Measurements from ENCODE around the gene SECTM1.

The SECTM1 gene

GRCh38 chr17:82328141-82328993, 5.2 kb downstream of the SECTM1 start:
- DNase-seq (ENCODE audit: low read depth): no peak

- no peak for DNase-seq (ENCODE audit: low read depth)
These were observed 5.8 kb downstream of the SECTM1 start for GRCh38 chr17:82327757-82328140.

DNA sequence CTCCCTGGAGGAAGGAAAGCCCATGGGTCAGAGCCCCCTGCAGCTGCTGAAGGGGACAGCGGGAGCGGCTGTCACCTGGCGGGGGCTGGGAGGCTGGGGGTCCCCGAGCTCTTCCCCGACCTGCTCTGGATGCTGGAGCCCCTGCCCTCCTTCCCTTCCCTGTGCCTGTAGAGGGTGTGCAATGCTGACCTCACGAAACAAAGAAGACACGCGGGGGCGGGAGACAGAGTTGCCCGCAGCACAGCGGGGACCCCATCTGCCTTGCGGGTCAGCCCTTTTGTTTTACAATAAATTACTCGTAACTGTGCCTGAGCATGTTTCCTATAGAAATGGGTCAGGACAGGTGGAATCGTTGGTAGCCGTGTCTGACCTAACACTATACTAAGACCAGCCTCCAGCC, 6.3 kb downstream of the SECTM1 start:
- DNase-seq (ENCODE audit: low read depth): no peak

DNA sequence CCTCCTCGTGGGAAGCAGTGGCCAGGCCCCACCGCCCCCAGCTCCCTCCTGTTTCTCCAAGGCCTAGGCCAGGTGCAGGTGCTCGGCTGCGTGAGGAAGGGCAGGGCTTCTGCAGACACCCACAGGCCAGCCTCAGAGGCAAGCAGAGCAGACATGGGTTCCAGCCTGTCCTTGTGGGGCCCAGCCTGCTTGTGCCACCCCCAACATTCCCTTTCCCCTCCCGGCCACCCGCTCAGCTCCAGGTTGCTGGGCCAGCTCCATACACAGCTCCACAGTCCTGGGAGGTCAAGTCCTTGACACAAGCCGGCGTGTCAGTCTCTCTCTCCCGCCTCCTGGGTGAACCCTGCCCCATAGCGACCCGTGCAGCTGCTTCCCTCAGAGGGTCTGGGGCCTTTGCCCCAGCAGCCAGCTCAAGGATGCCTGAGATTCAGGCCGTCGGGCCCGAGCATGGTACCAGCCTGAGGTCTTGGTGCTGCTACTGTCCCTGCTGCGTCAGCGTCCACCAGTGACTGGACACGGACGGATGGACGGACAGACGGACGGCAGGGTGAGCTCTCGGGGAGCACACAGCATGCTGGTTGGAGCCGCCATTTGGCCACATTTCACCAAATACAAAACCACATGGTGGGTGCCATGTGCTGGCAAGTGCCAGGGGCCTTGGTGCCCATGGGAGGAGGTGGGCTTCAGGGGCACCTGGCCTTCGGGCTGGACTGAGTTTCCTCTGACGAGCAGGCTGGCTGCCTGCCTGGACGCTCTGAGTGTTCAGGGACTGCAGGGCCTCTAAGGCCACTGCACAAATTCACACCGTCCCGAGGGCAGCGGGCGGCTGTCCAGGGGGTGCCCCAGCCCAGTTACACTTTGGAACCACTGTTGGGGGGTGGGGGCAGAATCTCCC, 8.0 kb downstream of the SECTM1 start:
- DNase-seq (ENCODE audit: low read depth): no peak

- no peak for DNase-seq (ENCODE audit: low read depth)
These were observed 8.8 kb downstream of the SECTM1 start for GRCh38 chr17:82324566-82325285.

GRCh38 chr17:82323514-82324234, 9.9 kb downstream of the SECTM1 start:
- no peak for DNase-seq (ENCODE audit: low read depth)

DNA sequence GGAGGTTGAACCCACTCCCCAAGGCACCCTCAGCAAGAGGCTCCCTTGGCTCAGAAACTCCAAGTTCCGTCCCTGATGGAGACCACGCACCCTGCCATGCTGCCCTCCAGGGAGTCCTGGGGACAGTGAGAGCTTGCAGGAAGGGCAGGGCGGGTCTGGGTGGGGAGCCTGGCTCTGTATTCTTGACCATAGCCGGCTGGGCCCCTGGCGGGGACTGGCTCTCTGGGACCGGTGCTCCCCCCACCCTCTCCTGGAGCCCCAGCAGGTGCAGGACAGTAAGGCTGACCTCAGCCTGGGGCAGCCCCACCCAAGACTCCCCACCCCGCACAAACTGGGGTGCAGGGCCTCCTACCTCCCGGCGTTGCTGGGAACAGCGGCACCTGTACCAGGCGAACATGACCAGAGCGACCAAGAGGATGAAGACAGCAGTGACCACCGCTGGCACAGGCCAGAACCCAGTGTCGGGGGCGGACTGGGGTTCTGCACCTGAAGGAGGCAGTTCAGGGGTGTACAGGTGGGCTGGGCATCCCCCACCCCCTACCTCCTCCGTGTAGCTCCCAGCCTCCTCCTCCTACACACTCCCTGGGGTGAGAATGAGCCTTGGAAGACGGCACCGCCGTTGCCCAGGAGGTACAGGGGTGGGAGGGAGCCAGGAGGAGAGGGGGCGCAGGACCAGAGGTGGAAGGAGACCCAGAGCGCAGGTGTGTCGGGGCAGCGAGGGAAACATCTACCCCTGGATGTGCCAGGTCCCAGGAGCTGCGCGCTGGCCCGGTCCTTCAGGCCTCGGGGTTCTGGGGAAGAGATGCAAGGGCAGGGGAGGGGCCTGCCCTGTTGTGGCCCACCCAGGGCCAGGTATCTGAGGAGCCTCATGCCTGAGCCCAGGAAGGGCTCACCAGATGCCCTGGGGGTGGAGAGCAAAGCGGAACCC, 10.8 kb downstream of the SECTM1 start:
- no peak for DNase-seq (ENCODE audit: low read depth)

- DNase-seq (ENCODE audit: low read depth): no peak
These were observed 11.6 kb downstream of the SECTM1 start for GRCh38 chr17:82321947-82322466.

GRCh38 chr17:82320956-82321927, 12.3 kb downstream of the SECTM1 start:
- DNase-seq (ENCODE audit: low read depth): no peak

- no peak for DNase-seq (ENCODE audit: low read depth)
These were observed 13.3 kb downstream of the SECTM1 start for GRCh38 chr17:82320140-82320840.

DNA sequence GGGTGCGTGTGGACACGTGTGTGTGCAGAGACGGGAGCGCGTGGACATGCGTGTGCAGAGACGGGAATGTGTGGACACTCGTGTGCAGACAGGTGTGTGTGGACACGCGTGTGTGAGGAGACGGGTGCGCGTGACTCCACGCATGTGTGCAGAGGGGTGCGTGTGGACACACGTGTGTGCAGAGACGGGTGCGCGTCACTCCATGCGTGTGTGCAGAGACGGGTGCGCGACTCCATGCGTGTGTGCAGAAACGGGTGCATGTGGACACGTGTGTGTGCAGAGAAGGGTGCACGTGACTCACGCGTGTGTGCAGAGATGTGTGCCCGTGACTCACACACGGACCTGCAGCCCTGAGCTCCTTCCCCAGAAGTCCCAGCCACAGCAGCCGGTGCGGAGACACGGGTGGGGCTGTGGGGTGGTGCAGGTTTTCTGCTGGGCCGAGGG, 13.9 kb downstream of the SECTM1 start:
- no peak for DNase-seq (ENCODE audit: low read depth)

DNA sequence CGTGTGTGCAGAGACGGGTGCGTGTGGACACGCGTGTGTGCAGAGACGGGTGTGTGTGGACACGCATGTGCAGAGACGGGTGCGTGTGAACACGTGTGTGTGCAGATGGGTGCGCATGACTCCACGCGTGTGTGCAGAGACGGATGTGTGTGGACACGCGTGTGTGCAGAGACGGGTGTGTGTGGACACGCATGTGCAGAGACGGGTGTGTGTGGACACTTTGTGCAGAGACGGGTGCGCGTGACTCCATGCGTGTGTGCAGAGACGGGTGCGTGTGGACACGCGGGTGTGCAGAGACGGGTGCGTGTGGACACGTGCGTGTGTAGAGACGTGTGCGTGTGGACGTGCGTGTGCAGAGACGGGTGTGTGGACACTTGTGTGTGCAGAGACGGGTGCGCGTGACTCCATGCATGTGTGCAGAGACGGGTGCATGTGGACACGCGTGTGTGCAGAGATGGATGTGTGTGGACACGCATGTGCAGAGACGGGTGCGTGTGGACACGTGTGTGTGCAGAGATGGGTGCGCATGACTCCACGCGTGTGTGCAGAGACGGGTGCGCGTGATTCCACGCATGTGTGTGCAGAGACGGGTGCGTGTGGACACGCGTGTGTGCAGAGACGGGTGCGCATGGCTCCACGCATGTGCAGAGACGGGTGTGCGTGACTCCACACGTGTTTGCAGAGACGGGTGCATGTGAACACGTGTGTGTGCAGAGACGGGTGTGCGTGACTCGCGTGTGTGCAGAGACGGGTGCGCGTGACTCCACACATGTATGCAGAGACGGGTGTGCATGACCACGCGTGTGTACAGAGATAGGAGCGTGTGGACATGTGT, 14.6 kb downstream of the SECTM1 start:
- no peak for DNase-seq (ENCODE audit: low read depth)

GRCh38 chr17:82318169-82318498, 15.4 kb downstream of the SECTM1 start:
- no peak for DNase-seq (ENCODE audit: low read depth)

- DNase-seq (ENCODE audit: low read depth): no peak
These were observed 16.0 kb downstream of the SECTM1 start, which contains the start of gene CD7 for GRCh38 chr17:82317394-82318168. Gene CD7, minus strand, starts transcription at chr17:82317608. Its CDS starts 113 bp downstream, at chr17:82317495.

DNA sequence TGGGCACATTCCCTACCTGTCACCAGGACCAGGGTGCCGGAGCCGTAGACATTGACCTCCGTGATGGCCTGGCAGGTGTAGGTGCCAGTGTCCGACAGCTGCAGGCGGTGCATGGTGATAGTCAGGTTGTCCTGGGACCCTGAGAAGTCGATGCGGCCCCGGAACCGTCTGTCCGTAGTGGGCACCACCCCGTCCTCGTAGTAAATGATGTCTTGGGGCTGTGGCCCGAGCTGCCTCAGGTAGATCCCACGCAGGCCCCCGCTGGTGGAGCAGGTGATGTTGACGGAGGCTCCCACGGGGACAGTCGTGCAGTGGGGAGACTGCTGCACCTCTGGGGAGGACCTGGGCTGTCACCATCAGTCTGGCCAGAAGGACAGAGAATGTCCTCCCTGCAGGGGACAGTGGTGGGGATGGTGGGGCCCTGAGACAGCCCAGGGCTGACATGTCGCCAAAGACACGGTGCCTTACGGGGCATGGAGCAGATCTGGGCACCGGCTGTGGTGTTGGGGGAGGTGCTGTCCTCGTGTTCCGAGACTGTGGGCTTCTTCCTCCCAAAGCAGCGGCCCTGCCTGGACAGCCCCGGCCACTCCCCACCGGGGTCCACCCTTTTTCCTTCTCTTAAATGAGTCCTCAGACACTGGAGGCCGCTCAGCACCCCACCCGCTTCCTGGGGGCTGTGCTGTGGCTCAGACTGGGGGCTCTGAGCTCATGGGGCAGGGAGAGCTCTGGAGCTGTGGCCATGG, 16.7 kb downstream of the SECTM1 start:
- no peak for DNase-seq (ENCODE audit: low read depth)

Data from non-pigmented ciliary epithelial cell (primary cell).